Upper lobe of left lung (tissue), 6 donors: Measurements from ENCODE around the gene PRAMEF15. TPM values are rescaled to one million over a fixed set of nuclear protein-coding genes. Genes with fewer than 3 reads are reported as not detected.
A peak's percentile ranks its signal among the peaks of the same experiment; 100 is the strongest.
"Not testable (repeated sequence)": the region's sequence is repeated elsewhere in the genome, so short reads cannot be mapped to it uniquely, and the experiment has no call there.

Experiments used
- ATAC-seq, 2 donors: fragments of 200-7000 bp; cut with Tn5 transposase; one replicate each; pipeline ENCODE4 v1.9.1; 2022; ENCODE audit warnings: mild to moderate bottlenecking in 2 of 2, moderate library complexity in 2 of 2; ENCODE audit not compliant: low FRiP score in 2 of 2
- DNase-seq, 2 donors: peaks; one replicate each; pipeline ENCODE4 v3.0.0-alpha.2; 2019 to 2020
- H3K27ac ChIP-seq, 4 donors: fragments of 200-600 bp; sonication (generic); one replicate each; pipeline ENCODE4 v1.5.1; 2016 to 2019
- H3K27me3 ChIP-seq, 4 donors: fragments of 200-600 bp; sonication (generic); one replicate each; pipeline ENCODE4 v1.5.1; 2017 to 2019
- H3K36me3 ChIP-seq, 4 donors: fragments of 200-600 bp; sonication (generic); one replicate each; pipeline ENCODE4 v1.5.1; 2016 to 2019
- H3K4me1 ChIP-seq, 4 donors: fragments of 200-600 bp; sonication (generic); one replicate each; pipeline ENCODE4 v1.5.1; 2018 to 2019
- H3K4me3 ChIP-seq, 4 donors: fragments of 200-600 bp; sonication (generic); one replicate each; pipeline ENCODE4 v1.5.1; 2017 to 2019; ENCODE audit warnings: mild to moderate bottlenecking in 2 of 4, moderate library complexity in 1 of 4
- H3K9me3 ChIP-seq, 4 donors: fragments of 200-600 bp; sonication (generic); one replicate each; pipeline ENCODE4 v1.5.1; 2018 to 2019
- WGBS, 2 donors: methylation state at CpG; one replicate each; pipeline ENCODE4 v1.1.5; 2017 to 2018; 5-methylcytosine and 5-hydroxymethylcytosine counted together
- small RNA-seq, 4 donors: library from RNA; depleted of rRNA; stranded (forward); fragments of <200 nt; gene quantifications; one replicate each; pipeline ENCODE3, GENCODE V24; 2016
- total RNA-seq, 6 donors: library from RNA; depleted of rRNA in 4 of 6; stranded (reverse); fragments of >200 nt in 4 of 6; gene quantifications; one replicate each; pipeline versions ENCODE4 v1.1.0 to v1.2.1, GENCODE V29; 2016 to 2021
- TF ChIP-seq, protein P1 (sequence below), 6 experiments: fragments of 450-650 bp in 4 of 6; fragments of 200-600 bp in 2 of 6; sonication (generic) in 2 of 6; IDR thresholded peaks; one replicate each; pipeline ENCODE4 v1.5.1; 2016 to 2019; ENCODE audit warnings: antibody characterized with exemption in 6 of 6
- donor health status: DM: no; HTN: no; CAD: no; lungs with moderate emphysema.
- donor health status: DM: no; HTN: yes; CAD: no; lungs with severe emphysema.

The PRAMEF15 gene
- total RNA-seq, 6 donors from 2014 or later = not detected

DNA sequence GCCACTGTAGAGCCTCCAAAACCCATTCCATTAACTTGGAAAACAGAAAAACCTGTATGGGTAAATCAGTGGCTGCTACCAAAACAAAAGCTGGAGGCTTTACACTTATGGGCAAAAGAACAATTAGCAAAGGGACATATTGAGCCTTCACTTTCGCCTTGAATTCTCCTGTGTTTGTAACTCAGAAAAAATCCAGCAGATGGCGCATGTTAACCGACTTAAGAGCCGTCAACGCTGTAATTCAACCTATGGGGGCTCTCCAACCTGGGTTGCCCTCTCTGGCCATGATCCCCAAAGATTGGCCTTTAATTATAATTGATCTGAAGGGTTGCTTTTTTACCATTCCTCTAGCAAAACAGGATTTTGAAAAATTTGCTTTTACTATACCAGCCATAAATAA is 41.4 kb downstream of the PRAMEF15 start:
- not testable (repeated sequence) for H3K27ac ChIP-seq, H3K4me1 ChIP-seq, H3K4me3 ChIP-seq, ATAC-seq, H3K9me3 ChIP-seq, DNase-seq, H3K27me3 ChIP-seq, H3K36me3 ChIP-seq
- TF ChIP-seq, protein P1, sequence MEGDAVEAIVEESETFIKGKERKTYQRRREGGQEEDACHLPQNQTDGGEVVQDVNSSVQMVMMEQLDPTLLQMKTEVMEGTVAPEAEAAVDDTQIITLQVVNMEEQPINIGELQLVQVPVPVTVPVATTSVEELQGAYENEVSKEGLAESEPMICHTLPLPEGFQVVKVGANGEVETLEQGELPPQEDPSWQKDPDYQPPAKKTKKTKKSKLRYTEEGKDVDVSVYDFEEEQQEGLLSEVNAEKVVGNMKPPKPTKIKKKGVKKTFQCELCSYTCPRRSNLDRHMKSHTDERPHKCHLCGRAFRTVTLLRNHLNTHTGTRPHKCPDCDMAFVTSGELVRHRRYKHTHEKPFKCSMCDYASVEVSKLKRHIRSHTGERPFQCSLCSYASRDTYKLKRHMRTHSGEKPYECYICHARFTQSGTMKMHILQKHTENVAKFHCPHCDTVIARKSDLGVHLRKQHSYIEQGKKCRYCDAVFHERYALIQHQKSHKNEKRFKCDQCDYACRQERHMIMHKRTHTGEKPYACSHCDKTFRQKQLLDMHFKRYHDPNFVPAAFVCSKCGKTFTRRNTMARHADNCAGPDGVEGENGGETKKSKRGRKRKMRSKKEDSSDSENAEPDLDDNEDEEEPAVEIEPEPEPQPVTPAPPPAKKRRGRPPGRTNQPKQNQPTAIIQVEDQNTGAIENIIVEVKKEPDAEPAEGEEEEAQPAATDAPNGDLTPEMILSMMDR (IDR thresholded peaks at IDR 0.05) = peak; percentile 10 to 61 (median 45)
- 0 to 3% methylated on average over 5 of the region's 5 CpGs for WGBS, 2 donors

DNA sequence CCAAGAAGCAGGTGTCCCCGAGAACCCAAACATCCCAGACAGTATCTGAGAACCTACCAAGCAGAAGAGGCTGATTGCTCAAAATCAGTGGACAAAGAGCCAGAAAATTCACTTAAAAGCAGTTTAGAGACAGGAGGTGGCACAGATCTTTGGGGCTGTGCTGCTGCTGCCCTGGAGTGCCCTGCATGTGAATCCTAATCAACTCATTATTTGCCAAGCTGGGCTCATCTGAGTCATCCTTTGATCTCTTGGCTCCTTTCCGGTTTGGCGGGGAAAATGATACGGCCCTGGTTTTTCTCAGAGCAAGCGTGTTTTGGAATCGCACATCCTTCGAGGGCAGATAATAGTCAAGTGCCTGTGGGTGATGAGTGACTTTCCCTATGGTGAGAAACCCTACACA is 47.0 kb downstream of the PRAMEF15 start:
- not testable (repeated sequence) for H3K4me3 ChIP-seq, H3K27me3 ChIP-seq, H3K4me1 ChIP-seq, H3K36me3 ChIP-seq, ATAC-seq, H3K27ac ChIP-seq, H3K9me3 ChIP-seq, DNase-seq
- WGBS, 2 donors = 63 to 80% methylated on average over 1 of the region's 7 CpGs

DNA sequence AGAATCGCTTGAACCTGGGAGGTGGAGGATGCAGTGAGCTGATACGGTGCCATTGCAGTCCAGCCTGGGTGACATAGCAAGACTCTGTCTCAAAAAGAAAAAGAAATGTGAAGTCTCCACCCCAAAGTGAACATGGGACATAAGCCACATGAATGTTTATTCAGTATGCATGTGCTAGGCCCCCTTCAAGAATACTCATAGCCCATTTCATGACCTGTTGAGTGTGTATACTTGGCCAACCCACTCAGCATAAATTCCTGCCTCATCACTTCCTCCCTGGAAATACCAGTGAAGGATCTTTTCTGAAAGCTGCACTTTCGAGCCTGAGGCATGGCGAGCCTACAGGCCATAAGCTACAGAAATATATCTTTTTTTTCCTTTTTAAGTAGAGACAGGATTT is 49.5 kb downstream of the PRAMEF15 start:
- H3K4me3 ChIP-seq, H3K9me3 ChIP-seq, H3K36me3 ChIP-seq, H3K27me3 ChIP-seq, H3K4me1 ChIP-seq, H3K27ac ChIP-seq, DNase-seq: not testable (repeated sequence)
- 58 to 68% methylated on average over 2 to 3 of the region's 4 CpGs for WGBS, 2 donors
- peak in 1 of 2 donors; percentile 43 for ATAC-seq

DNA sequence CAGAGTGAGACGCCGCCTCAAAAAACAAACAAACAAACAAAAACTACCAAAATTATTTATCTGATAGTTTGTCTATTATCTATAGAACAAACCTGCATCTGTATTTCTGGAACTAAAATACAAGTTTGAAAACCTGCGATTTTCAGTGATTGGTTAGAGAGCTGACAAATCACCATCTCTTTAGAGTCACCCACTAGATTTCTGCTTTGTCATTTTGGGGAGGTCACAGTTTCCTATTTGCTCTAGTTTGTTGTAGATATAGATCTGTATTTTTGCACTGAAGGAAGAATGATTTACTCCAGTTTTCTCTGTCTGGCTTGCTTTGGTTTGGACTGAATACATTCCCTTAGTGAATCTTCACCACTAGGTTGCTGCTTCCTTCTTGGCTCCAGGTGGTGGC is 51.2 kb downstream of the PRAMEF15 start:
- H3K36me3 ChIP-seq, H3K4me1 ChIP-seq, H3K27me3 ChIP-seq, H3K4me3 ChIP-seq, ATAC-seq, H3K27ac ChIP-seq, H3K9me3 ChIP-seq, DNase-seq: not testable (repeated sequence)
- 82 to 83% methylated on average over 3 of the region's 3 CpGs for WGBS, 2 donors

DNA sequence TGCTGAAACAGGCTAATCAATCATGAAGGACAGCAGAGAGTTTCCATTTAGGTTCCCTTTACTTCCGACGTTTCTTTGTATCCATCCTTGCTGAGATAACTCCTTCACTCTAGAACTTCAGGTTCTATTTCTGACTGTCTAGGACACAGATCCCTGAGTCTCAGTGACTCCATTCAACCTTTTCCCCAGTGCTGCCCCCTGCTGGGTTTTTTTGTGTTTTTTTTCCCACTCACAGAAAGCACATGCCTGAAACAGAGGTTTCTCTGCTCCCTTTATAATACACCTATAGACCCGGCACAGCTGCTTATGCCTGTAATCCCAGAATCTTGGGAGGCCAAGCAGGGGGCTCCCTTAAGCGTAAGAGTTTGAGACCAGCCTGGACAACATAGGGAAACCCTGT is 53.2 kb downstream of the PRAMEF15 start:
- not testable (repeated sequence) for H3K27me3 ChIP-seq, H3K9me3 ChIP-seq, H3K4me3 ChIP-seq, H3K36me3 ChIP-seq, DNase-seq, ATAC-seq, H3K27ac ChIP-seq, H3K4me1 ChIP-seq
- WGBS, 2 donors = 78 to 80% methylated on average over 4 of the region's 4 CpGs

Small RNA genes within 50 kb of the gene (small RNA-seq; reads per million reads assigned to genes)
- 0 reads per million in 4 donors for gene RNU6-771P

Other genes with a start within 250 kb of the PRAMEF15 start
- not detected for gene PRAMEF25, start 244.8 kb upstream of the PRAMEF15 start, total RNA-seq
- not detected for gene HNRNPCL2, start 198.7 kb upstream of the PRAMEF15 start, total RNA-seq
- gene PRAMEF26, start 159.6 kb upstream of the PRAMEF15 start, total RNA-seq = not detected
- not detected for gene HNRNPCL4, start 149.9 kb upstream of the PRAMEF15 start, total RNA-seq
- not detected for gene PRAMEF9, start 143.7 kb upstream of the PRAMEF15 start, total RNA-seq
- gene PRAMEF13, start 114.2 kb upstream of the PRAMEF15 start, total RNA-seq = not detected
- gene PRAMEF18, start 89.4 kb upstream of the PRAMEF15 start, total RNA-seq = not detected
- gene PRAMEF5, start 61.4 kb upstream of the PRAMEF15 start, total RNA-seq = not detected
- gene PRAMEF8, start 30.4 kb upstream of the PRAMEF15 start, total RNA-seq = not detected
- not detected for gene PRAMEF33, start 12.0 kb upstream of the PRAMEF15 start, total RNA-seq
- gene PRAMEF14, start 31.6 kb downstream of the PRAMEF15 start, total RNA-seq = not detected
- gene PRAMEF19, start 56.4 kb downstream of the PRAMEF15 start, total RNA-seq = not detected
- not detected for gene PRAMEF17, start 74.1 kb downstream of the PRAMEF15 start, total RNA-seq
- not detected for gene PRAMEF20, start 94.9 kb downstream of the PRAMEF15 start, total RNA-seq
- gene LRRC38, start 198.4 kb downstream of the PRAMEF15 start, total RNA-seq = under 1 TPM in 1 of 6 donors, not detected in 5; 0.11 TPM